HCT116 (cell line): ENCODE data around the gene RAI2. TPM values are rescaled to one million over a fixed set of nuclear protein-coding genes. Genes with fewer than 3 reads are reported as not detected.

ENCODE experiments used
- ATAC-seq: fragments of 200-7000 bp; cut with Tn5 transposase; 2 replicates; pipeline ENCODE4 v1.9.1; 2020; ENCODE audit warnings: mild to moderate bottlenecking, moderate library complexity
- BruUV-seq: library from RNA; stranded (reverse); fragments of 400-500 nt; replicated peaks from 2 replicates; lab custom pipeline; 2021; lab: Mats Ljungman, UMichigan
- CTCF ChIA-PET: fragments of 300-600 bp; sonication (Branson Sonifier 250); formaldehyde crosslinking; loops from one replicate; lab custom pipeline; 2021; ENCODE audit warnings: antibody characterized with exemption; lab: Charles Lee
- POLR2A ChIA-PET: fragments of 300-600, 350-600 bp; sonication (Branson Sonifier 250); formaldehyde crosslinking; loops from one replicate; lab custom pipeline; 2021; ENCODE audit warnings: antibody characterized with exemption; lab: Charles Lee
- RAD21 ChIA-PET, 2 experiments: fragments of 300-600 bp; sonication (Branson Sonifier 250); formaldehyde crosslinking; loops; one replicate each; lab custom pipeline; 2023; ENCODE audit warnings: low total read pairs in 2 of 2; ENCODE audit not compliant: uncharacterized antibody in 2 of 2, unreplicated experiment in 2 of 2, low non-redundant PET in 1 of 2; lab: Charles Lee
- DNase-seq: peaks from one replicate; pipeline ENCODE4 v3.0.0-alpha.2; 2010; ENCODE audit warnings: low read depth, low spot score
- H2AFZ ChIP-seq: fragments of 200-600 bp; shearing (Covaris generic), sonication (generic); 2 replicates; pipeline ENCODE4 v1.6.1; 2017; ENCODE audit warnings: low read depth, mixed run types, mixed read lengths, antibody characterized with exemption, low read length; ENCODE audit not compliant: poor library complexity, severe bottlenecking
- H3K27ac ChIP-seq: 2 replicates; pipeline ENCODE4 v1.5.1; 2012; ENCODE audit warnings: low read depth, low read length
- H3K27me3 ChIP-seq: fragments of 200-600 bp; sonication (generic); 2 replicates; pipeline ENCODE4 v1.6.1; 2016; ENCODE audit warnings: mixed run types, low read length, mixed read lengths; ENCODE audit not compliant: insufficient read depth
- H3K36me3 ChIP-seq, 2 experiments: fragments of 200-500 bp in 1 of 2; fragments of 200-600 bp in 1 of 2; sonication (Bioruptor generic) in 1 of 2; sonication (generic) in 1 of 2; 2 replicates each; pipeline versions ENCODE4 v1.5.1 to v1.6.1; 2014 to 2016; ENCODE audit warnings: low read length in 2 of 2, inconsistent platforms in 1 of 2, mixed read lengths in 1 of 2, mixed run types in 1 of 2; ENCODE audit not compliant: insufficient read depth in 2 of 2, control insufficient read depth in 1 of 2
- H3K4me1 ChIP-seq, 2 experiments: fragments of 200-600 bp in 1 of 2; sonication (generic) in 1 of 2; 2 replicates each; pipeline versions ENCODE4 v1.5.1 to v1.6.1; 2012 to 2017; ENCODE audit warnings: low read length in 2 of 2, inconsistent platforms in 1 of 2, mild to moderate bottlenecking in 1 of 2, mixed read lengths in 1 of 2, mixed run types in 1 of 2, moderate library complexity in 1 of 2; ENCODE audit not compliant: insufficient read depth in 2 of 2, control insufficient read depth in 1 of 2
- H3K4me2 ChIP-seq: fragments of 200-600 bp; sonication (generic); 2 replicates; pipeline ENCODE4 v1.6.1; 2017; ENCODE audit warnings: mixed run types, low read length, mixed read lengths
- H3K4me3 ChIP-seq, 2 experiments: fragments of 200-600 bp in 1 of 2; sonication (generic) in 1 of 2; replicated peaks in 1 of 2; 2 replicates each; pipeline ENCODE4 v1.5.1; 2011 to 2016; ENCODE audit warnings: low read length in 2 of 2, control low read depth in 1 of 2, low read depth in 1 of 2, mild to moderate bottlenecking in 1 of 2, mixed read lengths in 1 of 2, mixed run types in 1 of 2
- H3K79me2 ChIP-seq: fragments of 200-600 bp; sonication (generic); 2 replicates; pipeline ENCODE4 v1.6.1; 2017; ENCODE audit warnings: mild to moderate bottlenecking, mixed run types, low read length, moderate library complexity, mixed read lengths; ENCODE audit not compliant: insufficient read depth
- H3K9ac ChIP-seq: fragments of 200-600 bp; sonication (generic); 2 replicates; pipeline ENCODE4 v1.6.1; 2016; ENCODE audit warnings: low read length, mixed read lengths
- H3K9me2 ChIP-seq: fragments of 200-600 bp; sonication (generic), shearing (Covaris generic); 2 replicates; pipeline ENCODE4 v1.6.1; 2017; ENCODE audit warnings: mixed run types, mild to moderate bottlenecking, moderate library complexity; ENCODE audit not compliant: insufficient read depth
- H3K9me3 ChIP-seq, 2 experiments: fragments of 200-500 bp in 1 of 2; fragments of 200-600 bp in 1 of 2; sonication (Bioruptor generic) in 1 of 2; sonication (generic) in 1 of 2; 2 replicates each; pipeline ENCODE4 v1.6.1; 2014 to 2017; ENCODE audit warnings: low read length in 2 of 2, mixed read lengths in 2 of 2, inconsistent platforms in 1 of 2, low read depth in 1 of 2, mild to moderate bottlenecking in 1 of 2, mixed run types in 1 of 2, moderate library complexity in 1 of 2; ENCODE audit not compliant: control insufficient read depth in 1 of 2, insufficient read depth in 1 of 2
- H4K20me1 ChIP-seq: fragments of 200-600 bp; sonication (generic), shearing (Covaris generic); 2 replicates; pipeline ENCODE4 v1.6.1; 2017; ENCODE audit warnings: mixed run types, mild to moderate bottlenecking, moderate library complexity; ENCODE audit not compliant: insufficient read depth
- CBX3 ChIP-seq: IDR thresholded peaks from 2 replicates; pipeline ENCODE4 v1.6.1; 2012; ENCODE audit warnings: low read depth
- CEBPB ChIP-seq: IDR thresholded peaks from 2 replicates; pipeline ENCODE4 v1.6.1; 2012; ENCODE audit warnings: low read depth
- CTCF ChIP-seq, 3 experiments: fragments of 200-600 bp in 1 of 3; sonication (generic) in 1 of 3; IDR thresholded peaks in 2 of 3; conservative IDR thresholded peaks in 1 of 3; 2 replicates each; pipeline ENCODE4 v1.5.1; 2012 to 2017; ENCODE audit warnings: low read depth in 2 of 3, low read length in 2 of 3, antibody characterized with exemption in 1 of 3, borderline replicate concordance in 1 of 3, control low read depth in 1 of 3, mild to moderate bottlenecking in 1 of 3, mixed read lengths in 1 of 3, mixed run types in 1 of 3, moderate library complexity in 1 of 3; ENCODE audit not compliant: insufficient read depth in 1 of 3
- EGR1 ChIP-seq: IDR thresholded peaks from 2 replicates; pipeline ENCODE4 v1.6.1; 2012; ENCODE audit warnings: low read depth
- EZH2 ChIP-seq: fragments of 200-600 bp; sonication (generic); IDR thresholded peaks from 2 replicates; pipeline ENCODE4 v1.6.1; 2017; ENCODE audit warnings: antibody characterized with exemption, mixed run types
- FOSL1 ChIP-seq: IDR thresholded peaks from 2 replicates; pipeline ENCODE4 v1.6.1; 2012; ENCODE audit warnings: low read depth
- JUND ChIP-seq: IDR thresholded peaks from 2 replicates; pipeline ENCODE4 v1.6.1; 2012
- MAX ChIP-seq: IDR thresholded peaks from 2 replicates; pipeline ENCODE4 v1.6.1; 2012
- POLR2A ChIP-seq: IDR thresholded peaks from 2 replicates; pipeline ENCODE4 v1.7.0; 2011; ENCODE audit warnings: borderline replicate concordance; ENCODE audit not compliant: insufficient read depth, insufficient read length; ENCODE audit errors: extremely low read depth
- POLR2AphosphoS5 ChIP-seq: IDR thresholded peaks from 2 replicates; pipeline ENCODE4 v1.6.1; 2011; ENCODE audit warnings: mild to moderate bottlenecking, low read depth, low read length, moderate library complexity
- RAD21 ChIP-seq: IDR thresholded peaks from 2 replicates; pipeline ENCODE4 v1.6.1; 2012; ENCODE audit warnings: low read depth, mild to moderate bottlenecking
- REST ChIP-seq: IDR thresholded peaks from 2 replicates; pipeline ENCODE4 v1.6.1; 2012; ENCODE audit warnings: low read depth
- SIN3A ChIP-seq: IDR thresholded peaks from 2 replicates; pipeline ENCODE4 v1.6.1; 2012; ENCODE audit warnings: low read depth
- SP1 ChIP-seq: IDR thresholded peaks from 2 replicates; pipeline ENCODE4 v1.6.1; 2012; ENCODE audit warnings: low read depth
- SRF ChIP-seq: IDR thresholded peaks from 2 replicates; pipeline ENCODE4 v1.6.1; 2012; ENCODE audit warnings: low read depth
- TCF7L2 ChIP-seq: IDR thresholded peaks from 2 replicates; pipeline ENCODE4 v1.7.0; 2011; ENCODE audit warnings: borderline replicate concordance, inconsistent platforms; ENCODE audit not compliant: insufficient read depth, insufficient read length; ENCODE audit errors: extremely low read depth
- YY1 ChIP-seq: IDR thresholded peaks from 2 replicates; pipeline ENCODE4 v1.6.1; 2011; ENCODE audit warnings: low read length, low read depth, moderate library complexity, mild to moderate bottlenecking; ENCODE audit not compliant: insufficient replicate concordance; ENCODE audit errors: extremely low read depth
- ZFX ChIP-seq: fragments of 450-650 bp; IDR thresholded peaks from 2 replicates; pipeline ENCODE4 v1.6.1; 2017
- ZNF274 ChIP-seq: fragments of 200-500 bp; sonication (Bioruptor generic); IDR thresholded peaks from 2 replicates; pipeline ENCODE4 v1.6.1; 2014; ENCODE audit warnings: mild to moderate bottlenecking, low read depth, low read length, inconsistent platforms
- intact Hi-C: fragments of 100-400 bp; cut with micrococcal nuclease; formaldehyde crosslinking; loops from 2 replicates; pipeline ENCODE4 v1.10.0; 2022
- total RNA-seq: library from RNA; stranded (reverse); gene quantifications from one replicate; pipeline ENCODE4 v1.2.1, GENCODE V29; 2021; ENCODE audit not compliant: unreplicated experiment

The RAI2 gene
- total RNA-seq, 1 experiment from 2014 or later, result not detected

- TF ChIP-seq SP1, result no peak
These were observed 47.0 kb downstream of the RAI2 start (continued) for GRCh38 chrX:17814059-17814458.

GRCh38 chrX:17813277-17813676 is 47.8 kb downstream of the RAI2 start:
- ATAC-seq (no peak), DNase-seq (no peak)
- Histone ChIP-seq H3K4me1 (peaks cover 4 to 5% of the 10 kb centered on the region in 2 experiments; a peak in 1 of 4 replicates), H3K27me3 (no peaks in the 10 kb centered on the region), H4K20me1 (no peaks in the 10 kb centered on the region), H3K79me2 (no peaks in the 10 kb centered on the region), H3K27ac (no peak overlapping the region), H3K9me3 (no peaks in the 10 kb centered on the region), H3K4me2 (no peak overlapping the region), H3K36me3 (no peaks in the 10 kb centered on the region), H3K9ac (no peak overlapping the region), H3K4me3 (no peak overlapping the region), H2AFZ (no peak overlapping the region), H3K9me2 (no peaks in the 10 kb centered on the region)
- no peak for TF ChIP-seq CBX3
- no peak for TF ChIP-seq JUND
- TF ChIP-seq ZFX, result no peak
- no peak for TF ChIP-seq MAX
- no peak for TF ChIP-seq SP1
- TF ChIP-seq CTCF (IDR thresholded peaks at IDR 0.05 in 2 of 3, conservative IDR thresholded peaks at IDR 0.05 in 1 of 3; ENCODE audit: borderline replicate concordance in 1 of 3, insufficient read depth in 1 of 3, low read depth in 2 of 3, low read length in 2 of 3), result no peak
- TF ChIP-seq RAD21, result no peak
- TF ChIP-seq YY1, result no peak
- TF ChIP-seq POLR2A, result no peak
- no peak for TF ChIP-seq CEBPB
- TF ChIP-seq EGR1, result no peak
- no peak for TF ChIP-seq TCF7L2
- TF ChIP-seq SRF, result no peak
- TF ChIP-seq POLR2AphosphoS5, result no peak
- TF ChIP-seq ZNF274, result no peak
- no peak for TF ChIP-seq SIN3A
- no peak for TF ChIP-seq REST
- TF ChIP-seq FOSL1, result no peak
- TF ChIP-seq EZH2, result no peak
- no TSS peak for BruUV-seq
- ChIA-PET POLR2A (no interaction called here), CTCF (interaction anchor here (1.2 to 2.0 kb wide), 3 partner anchors 12 to 1521 kb away, joined by 3 to 6 read pairs (median 4); no protein-coding TSS in a partner anchor), RAD21 (no interaction called here)
- intact Hi-C loops, result loop anchor here (10.0 kb wide), 1 partner anchor 402 kb away; no protein-coding TSS in a partner anchor
